ENCODE results near the gene APOBEC3G. TPM values are rescaled to one million over a fixed set of nuclear protein-coding genes. Genes with fewer than 3 reads are reported as not detected.

APOBEC3G gene
- total and polyA plus RNA-seq, 2 of the 13 experiments (the other 11 are each of a cell fraction or from before 2014, with no cell fraction given), result 3.2 to 4.1 TPM

DNA sequence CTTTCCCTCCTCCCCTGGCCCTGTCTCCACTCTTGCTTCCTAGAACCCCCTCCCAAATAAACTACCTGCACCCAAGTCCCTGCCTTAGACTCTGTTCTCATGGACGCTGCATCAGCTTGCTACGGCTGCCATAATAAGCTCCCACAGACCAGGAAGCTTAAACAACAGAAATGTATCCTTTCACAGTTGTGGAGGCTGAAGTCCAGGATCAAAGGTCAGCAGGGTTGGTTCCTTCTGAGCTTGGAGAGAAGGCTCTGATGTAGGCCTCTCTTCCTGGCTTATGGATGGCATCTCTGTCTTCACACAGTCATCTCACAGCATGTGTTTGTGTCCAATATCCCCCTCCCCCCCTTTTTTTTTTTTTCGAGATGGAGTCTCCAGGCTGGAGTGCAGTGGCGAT lies 52.0 kb downstream of the APOBEC3G start (continued):
- TF ChIP-seq ZFP90 (CRISPR knock-in tag; IDR thresholded peaks at IDR 0.05; ENCODE audit: borderline replicate concordance) (no peak), ELF3 (CRISPR knock-in tag; IDR thresholded peaks at IDR 0.05) (peak; percentile 80), MTA1 (CRISPR knock-in tag; IDR thresholded peaks at IDR 0.05; ENCODE audit: borderline replicate concordance) (no peak), ZNF121 (CRISPR knock-in tag; IDR thresholded peaks at IDR 0.05) (no peak), ZNF749 (CRISPR knock-in tag; IDR thresholded peaks at IDR 0.05; ENCODE audit: borderline replicate concordance) (no peak), SAFB2 (CRISPR knock-in tag; IDR thresholded peaks at IDR 0.05; ENCODE audit: borderline replicate concordance, low read depth) (no peak), ZMYM4 (CRISPR knock-in tag; IDR thresholded peaks at IDR 0.05) (0 out of 2 replicates have a peak, but pooled peaks have one; percentile 20), HNF4G (IDR thresholded peaks at IDR 0.05; ENCODE audit: borderline replicate concordance, low read depth, low read length) (peak; percentile 18; the same call in 1 of the 2 replicates), HNF4G (CRISPR knock-in tag; IDR thresholded peaks at IDR 0.05; ENCODE audit: borderline replicate concordance, low read depth) (no peak), ZNF124 (CRISPR knock-in tag; IDR thresholded peaks at IDR 0.05) (no peak), ZNF460 (CRISPR knock-in tag; IDR thresholded peaks at IDR 0.05; ENCODE audit: borderline replicate concordance) (no peak), ZFX (CRISPR knock-in tag; IDR thresholded peaks at IDR 0.05; ENCODE audit: low read depth) (0 out of 2 replicates have a peak, but pooled peaks have one; percentile 19), RARA (CRISPR knock-in tag; IDR thresholded peaks at IDR 0.05) (0 out of 2 replicates have a peak, but pooled peaks have one; percentile 8), ZNF883 (CRISPR knock-in tag; IDR thresholded peaks at IDR 0.05; ENCODE audit: not compliant biosample characterization) (no peak), FOXO1 (CRISPR knock-in tag; IDR thresholded peaks at IDR 0.05) (no peak), NCOA1 (CRISPR knock-in tag; IDR thresholded peaks at IDR 0.05) (no peak), NBN (conservative IDR thresholded peaks at IDR 0.05) (no peak), CAMTA2 (CRISPR knock-in tag; IDR thresholded peaks at IDR 0.05; ENCODE audit: borderline replicate concordance) (no peak)
- TF ChIP-seq, protein P1, sequence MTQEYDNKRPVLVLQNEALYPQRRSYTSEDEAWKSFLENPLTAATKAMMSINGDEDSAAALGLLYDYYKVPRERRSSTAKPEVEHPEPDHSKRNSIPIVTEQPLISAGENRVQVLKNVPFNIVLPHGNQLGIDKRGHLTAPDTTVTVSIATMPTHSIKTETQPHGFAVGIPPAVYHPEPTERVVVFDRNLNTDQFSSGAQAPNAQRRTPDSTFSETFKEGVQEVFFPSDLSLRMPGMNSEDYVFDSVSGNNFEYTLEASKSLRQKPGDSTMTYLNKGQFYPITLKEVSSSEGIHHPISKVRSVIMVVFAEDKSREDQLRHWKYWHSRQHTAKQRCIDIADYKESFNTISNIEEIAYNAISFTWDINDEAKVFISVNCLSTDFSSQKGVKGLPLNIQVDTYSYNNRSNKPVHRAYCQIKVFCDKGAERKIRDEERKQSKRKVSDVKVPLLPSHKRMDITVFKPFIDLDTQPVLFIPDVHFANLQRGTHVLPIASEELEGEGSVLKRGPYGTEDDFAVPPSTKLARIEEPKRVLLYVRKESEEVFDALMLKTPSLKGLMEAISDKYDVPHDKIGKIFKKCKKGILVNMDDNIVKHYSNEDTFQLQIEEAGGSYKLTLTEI (CRISPR knock-in tag; conservative IDR thresholded peaks at IDR 0.05), result no peak
- TF ChIP-seq, protein P2, sequence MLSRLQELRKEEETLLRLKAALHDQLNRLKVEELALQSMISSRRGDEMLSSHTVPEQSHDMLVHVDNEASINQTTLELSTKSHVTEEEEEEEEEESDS (CRISPR knock-in tag; IDR thresholded peaks at IDR 0.05; ENCODE audit: borderline replicate concordance), result no peak
- TF ChIP-seq, protein P3, sequence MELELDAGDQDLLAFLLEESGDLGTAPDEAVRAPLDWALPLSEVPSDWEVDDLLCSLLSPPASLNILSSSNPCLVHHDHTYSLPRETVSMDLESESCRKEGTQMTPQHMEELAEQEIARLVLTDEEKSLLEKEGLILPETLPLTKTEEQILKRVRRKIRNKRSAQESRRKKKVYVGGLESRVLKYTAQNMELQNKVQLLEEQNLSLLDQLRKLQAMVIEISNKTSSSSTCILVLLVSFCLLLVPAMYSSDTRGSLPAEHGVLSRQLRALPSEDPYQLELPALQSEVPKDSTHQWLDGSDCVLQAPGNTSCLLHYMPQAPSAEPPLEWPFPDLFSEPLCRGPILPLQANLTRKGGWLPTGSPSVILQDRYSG (CRISPR knock-in tag; IDR thresholded peaks at IDR 0.05), result no peak
- TF ChIP-seq, protein P4, sequence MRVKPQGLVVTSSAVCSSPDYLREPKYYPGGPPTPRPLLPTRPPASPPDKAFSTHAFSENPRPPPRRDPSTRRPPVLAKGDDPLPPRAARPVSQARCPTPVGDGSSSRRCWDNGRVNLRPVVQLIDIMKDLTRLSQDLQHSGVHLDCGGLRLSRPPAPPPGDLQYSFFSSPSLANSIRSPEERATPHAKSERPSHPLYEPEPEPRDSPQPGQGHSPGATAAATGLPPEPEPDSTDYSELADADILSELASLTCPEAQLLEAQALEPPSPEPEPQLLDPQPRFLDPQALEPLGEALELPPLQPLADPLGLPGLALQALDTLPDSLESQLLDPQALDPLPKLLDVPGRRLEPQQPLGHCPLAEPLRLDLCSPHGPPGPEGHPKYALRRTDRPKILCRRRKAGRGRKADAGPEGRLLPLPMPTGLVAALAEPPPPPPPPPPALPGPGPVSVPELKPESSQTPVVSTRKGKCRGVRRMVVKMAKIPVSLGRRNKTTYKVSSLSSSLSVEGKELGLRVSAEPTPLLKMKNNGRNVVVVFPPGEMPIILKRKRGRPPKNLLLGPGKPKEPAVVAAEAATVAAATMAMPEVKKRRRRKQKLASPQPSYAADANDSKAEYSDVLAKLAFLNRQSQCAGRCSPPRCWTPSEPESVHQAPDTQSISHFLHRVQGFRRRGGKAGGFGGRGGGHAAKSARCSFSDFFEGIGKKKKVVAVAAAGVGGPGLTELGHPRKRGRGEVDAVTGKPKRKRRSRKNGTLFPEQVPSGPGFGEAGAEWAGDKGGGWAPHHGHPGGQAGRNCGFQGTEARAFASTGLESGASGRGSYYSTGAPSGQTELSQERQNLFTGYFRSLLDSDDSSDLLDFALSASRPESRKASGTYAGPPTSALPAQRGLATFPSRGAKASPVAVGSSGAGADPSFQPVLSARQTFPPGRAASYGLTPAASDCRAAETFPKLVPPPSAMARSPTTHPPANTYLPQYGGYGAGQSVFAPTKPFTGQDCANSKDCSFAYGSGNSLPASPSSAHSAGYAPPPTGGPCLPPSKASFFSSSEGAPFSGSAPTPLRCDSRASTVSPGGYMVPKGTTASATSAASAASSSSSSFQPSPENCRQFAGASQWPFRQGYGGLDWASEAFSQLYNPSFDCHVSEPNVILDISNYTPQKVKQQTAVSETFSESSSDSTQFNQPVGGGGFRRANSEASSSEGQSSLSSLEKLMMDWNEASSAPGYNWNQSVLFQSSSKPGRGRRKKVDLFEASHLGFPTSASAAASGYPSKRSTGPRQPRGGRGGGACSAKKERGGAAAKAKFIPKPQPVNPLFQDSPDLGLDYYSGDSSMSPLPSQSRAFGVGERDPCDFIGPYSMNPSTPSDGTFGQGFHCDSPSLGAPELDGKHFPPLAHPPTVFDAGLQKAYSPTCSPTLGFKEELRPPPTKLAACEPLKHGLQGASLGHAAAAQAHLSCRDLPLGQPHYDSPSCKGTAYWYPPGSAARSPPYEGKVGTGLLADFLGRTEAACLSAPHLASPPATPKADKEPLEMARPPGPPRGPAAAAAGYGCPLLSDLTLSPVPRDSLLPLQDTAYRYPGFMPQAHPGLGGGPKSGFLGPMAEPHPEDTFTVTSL (CRISPR knock-in tag; IDR thresholded peaks at IDR 0.05; ENCODE audit: borderline replicate concordance), result no peak
- TF ChIP-seq, protein P5, sequence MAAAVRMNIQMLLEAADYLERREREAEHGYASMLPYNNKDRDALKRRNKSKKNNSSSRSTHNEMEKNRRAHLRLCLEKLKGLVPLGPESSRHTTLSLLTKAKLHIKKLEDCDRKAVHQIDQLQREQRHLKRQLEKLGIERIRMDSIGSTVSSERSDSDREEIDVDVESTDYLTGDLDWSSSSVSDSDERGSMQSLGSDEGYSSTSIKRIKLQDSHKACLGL (CRISPR knock-in tag; IDR thresholded peaks at IDR 0.05), result no peak

Measured in HepG2 (cell line).